ENCODE measurements around the gene LRP1B.

- TF ChIP-seq CTCF (IDR thresholded peaks at IDR 0.05) (no peak), POLR2A (IDR thresholded peaks at IDR 0.05) (no peak)
These were observed 1450.0 kb downstream of the LRP1B start for GRCh38 chr2:140680862-140681261.

Data from thyroid gland (tissue), 4 donors.